Iris pigment epithelial cell (primary cell): Measurements from ENCODE around the gene IRF4.
"Not testable (repeated sequence)": the region's sequence is repeated elsewhere in the genome, so short reads cannot be mapped to it uniquely, and the experiment has no call there.

Experiments used
- DNase-seq: peaks from one replicate; pipeline ENCODE4 v3.0.0-alpha.2; 2011; ENCODE audit warnings: low read depth

IRF4 gene

DNA sequence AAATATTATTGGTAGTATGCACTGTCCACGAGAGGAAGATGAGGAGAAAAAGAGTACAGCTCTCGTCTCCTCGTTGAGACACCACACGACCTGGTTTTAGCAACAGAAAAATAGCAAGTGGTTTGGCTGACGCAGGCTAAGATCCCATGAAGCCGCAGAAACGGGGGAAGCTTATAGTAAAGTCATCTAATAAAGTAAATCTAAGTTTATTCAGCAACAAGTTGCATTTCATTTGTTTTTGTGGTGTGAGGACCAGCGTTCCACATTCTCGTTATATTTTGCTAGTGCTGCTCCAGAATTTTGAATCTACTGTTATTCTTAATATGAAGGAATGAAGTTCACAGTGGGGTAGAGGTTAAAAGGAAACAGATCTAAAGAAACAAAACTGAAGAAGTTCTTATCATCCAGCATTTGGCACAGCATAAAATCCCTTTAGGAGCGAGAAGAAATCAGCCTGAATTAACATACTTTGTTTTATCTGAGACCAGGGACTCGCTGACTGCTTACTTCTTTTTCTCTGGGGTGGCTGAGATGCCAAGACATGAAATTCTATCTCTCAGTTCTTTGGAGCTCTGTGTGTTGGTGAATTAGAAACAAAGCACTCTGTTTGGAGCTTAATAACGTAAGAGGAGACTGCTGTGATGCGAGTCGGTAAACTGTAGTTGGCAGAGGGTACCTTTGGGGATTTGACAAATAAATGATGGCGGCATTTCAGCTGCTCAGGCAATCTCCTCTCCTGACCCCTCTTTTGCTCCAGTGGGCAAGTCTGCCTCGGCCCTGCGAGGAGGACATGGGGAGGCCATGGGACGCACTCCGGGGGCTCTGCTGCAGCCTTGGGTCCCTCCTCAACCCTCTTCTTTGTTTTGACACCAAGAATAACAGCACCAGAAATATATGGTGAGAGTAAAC lies 24.9 kb upstream of the IRF4 start:
- DNase-seq = no peak

DNA sequence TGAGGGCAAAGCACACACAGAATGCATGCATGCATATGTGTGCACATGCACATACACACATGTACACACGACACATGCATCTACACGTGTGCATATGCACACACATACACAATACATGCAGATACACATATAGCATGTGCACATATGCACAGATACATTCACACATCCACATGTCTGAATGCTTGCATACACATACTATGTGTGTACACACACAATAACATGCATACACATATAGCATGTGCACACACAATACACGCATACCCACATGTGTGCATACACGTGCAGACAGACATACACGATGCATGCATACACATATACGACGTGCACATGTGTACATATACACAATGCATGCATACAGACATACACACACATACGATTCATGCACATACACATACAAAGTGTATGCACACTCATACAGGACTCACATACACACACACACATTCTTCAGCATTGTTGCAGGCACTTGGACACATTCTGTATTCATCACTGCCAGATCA lies 24.2 kb upstream of the IRF4 start:
- DNase-seq = no peak

DNA sequence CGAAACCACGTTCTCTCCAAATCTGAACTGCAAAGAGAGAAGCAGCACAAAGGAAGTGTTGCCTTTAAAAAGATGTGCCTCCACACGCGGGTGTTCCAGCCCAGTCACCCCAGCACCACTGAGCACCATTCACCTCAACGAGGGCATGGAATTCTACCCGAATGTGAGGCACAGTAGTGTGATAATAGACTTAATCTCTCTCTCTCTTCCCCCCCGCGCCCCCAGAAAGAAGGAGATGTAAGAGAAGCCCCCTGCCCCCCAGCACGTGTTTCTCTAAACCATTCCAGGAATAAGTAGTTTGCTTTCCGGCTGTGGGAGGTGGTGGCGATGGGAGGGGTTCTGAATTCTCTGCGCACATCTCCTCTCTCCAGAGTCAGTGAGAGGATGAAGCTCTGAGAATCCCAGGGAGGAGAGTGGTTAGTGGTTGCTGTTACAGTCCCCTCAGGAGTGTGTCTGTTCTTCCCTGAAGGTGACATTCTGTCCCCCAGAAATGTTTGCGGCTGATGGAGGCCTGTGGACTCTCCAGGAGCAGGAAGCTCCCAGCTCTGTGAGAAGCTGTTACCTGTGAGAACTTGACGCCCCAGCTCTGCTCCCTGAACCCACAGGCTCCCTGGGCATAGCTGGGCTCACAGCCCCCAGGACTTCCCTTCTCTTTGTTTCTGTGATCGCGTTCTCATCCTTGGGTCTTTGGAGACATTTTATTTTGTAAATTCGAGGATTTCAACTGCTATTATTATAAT lies 23.5 kb upstream of the IRF4 start:
- no peak for DNase-seq

DNA sequence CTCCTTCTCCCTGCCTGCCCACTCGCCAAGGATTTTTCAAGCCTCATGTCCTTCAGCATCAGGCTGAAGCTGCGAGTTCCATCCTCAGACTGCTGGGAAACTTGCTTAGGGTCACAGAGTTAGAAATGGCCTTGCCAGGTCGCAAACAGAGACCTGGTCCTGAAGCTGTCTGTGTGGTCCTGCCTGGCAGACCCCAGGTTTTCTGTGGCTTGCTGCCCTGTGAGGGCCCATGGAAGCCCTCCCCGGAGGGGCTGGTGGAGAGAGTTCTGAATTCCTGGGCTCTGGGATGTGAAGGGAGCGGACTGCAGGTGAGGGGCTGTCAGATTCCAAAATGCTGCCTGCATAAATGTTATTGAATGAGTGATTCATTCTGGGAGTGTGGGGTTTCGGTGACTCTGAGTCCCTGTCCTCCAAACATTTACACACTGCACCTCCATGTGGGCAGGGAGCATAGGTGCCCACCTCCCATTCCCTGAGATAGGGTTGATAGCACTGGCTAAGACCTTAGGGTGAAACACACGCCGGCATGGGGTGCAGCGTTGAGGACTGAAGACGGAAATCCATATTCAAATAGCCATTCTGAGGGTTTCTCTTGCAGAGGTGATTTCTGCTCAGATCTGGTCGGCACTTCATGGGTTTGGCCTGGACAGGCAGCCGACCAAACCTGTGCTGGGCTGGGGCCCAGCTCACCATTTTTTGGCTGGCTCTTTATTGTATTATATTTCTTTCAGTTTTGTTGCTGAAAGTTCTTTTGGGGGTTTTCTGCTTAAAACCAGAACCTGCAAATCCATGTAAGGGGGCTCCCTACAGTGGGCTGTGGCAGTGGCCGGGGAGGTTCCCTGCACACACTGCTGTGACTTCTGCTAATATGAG lies 21.8 kb upstream of the IRF4 start:
- DNase-seq = no peak

DNA sequence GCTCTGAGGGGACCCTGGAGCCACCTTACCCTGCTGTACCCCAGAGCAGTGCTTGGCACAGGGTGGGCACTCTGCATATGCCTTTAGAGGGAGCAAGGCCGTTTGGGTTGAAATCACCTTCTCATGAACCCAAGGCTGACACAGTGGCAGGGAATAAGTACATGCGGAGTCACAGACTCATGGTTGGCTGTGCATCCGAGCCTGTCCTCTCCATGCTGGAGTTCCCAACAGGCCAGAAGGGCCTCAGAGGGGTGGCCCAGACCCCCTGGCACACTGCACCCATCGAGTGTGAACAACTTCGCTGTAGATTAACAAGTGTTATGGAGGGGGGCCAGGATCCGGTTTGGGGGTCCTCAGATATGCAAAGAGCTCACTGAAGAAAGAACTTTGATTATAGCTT lies 21.0 kb upstream of the IRF4 start:
- DNase-seq = no peak

DNA sequence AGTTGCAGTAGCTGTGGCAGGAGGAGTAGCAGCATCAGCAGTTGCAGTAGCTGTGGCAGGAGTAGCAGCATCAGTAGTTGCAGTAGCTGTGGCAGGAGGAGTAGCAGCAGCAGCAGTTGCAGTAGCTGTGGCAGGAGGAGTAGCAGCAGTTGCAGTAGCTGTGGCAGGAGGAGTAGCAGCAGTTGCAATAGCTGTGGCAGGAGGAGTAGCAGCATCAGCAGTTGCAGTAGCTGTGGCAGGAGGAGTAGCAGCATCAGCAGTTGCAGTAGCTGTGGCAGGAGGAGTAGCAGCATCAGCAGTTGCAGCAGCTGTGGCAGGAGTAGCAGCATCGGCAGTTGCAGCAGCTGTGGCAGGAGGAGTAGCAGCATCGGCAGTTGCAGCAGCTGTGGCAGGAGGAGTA lies 19.7 kb upstream of the IRF4 start:
- not testable (repeated sequence) for DNase-seq

DNA sequence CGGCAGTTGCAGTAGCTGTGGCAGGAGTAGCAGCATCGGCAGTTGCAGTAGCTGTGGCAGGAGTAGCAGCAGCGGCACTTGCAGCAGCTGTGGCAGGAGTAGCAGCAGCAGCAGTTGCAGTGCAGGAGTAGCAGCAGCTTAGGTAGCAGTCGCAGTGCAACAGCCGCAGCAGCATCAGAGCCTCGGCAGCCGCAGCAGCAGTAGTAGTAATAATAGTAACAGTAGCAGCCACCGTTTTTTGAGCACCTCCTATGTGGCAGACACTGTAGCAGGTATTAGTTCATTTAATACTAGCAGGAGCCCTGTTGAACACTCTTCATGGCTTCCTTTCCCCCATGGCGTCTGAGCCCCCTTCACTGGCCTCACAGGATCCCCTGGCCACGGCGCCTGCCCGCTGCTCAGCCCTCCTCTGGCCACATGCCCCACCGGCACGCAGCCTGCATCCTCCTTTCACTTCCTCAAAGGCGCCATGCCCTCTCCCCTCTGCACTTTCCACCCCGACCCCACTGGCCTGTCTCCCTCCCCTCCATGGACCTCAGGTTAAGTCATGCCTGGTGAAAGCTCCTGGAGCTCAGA lies 19.1 kb upstream of the IRF4 start:
- no peak for DNase-seq

DNA sequence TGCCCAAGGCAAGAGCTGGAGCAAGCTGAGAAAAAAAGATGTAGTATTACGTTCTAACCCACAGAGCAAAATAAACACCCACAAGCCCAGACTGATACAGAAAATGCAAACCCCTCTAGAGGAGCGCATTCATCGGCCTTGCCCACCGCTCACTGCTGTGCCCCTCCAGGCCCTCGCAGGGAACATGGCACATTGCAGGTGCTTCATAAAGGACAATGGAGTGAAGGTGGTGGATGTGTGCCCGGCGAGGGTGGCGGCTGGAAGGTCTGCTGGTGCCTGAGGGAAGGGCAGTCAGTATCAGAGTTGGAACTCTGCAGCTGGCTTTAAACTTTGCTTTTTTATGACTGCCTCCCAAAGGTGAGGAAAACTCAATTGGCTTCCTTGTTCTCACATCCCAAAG lies 18.5 kb upstream of the IRF4 start:
- no peak for DNase-seq

DNA sequence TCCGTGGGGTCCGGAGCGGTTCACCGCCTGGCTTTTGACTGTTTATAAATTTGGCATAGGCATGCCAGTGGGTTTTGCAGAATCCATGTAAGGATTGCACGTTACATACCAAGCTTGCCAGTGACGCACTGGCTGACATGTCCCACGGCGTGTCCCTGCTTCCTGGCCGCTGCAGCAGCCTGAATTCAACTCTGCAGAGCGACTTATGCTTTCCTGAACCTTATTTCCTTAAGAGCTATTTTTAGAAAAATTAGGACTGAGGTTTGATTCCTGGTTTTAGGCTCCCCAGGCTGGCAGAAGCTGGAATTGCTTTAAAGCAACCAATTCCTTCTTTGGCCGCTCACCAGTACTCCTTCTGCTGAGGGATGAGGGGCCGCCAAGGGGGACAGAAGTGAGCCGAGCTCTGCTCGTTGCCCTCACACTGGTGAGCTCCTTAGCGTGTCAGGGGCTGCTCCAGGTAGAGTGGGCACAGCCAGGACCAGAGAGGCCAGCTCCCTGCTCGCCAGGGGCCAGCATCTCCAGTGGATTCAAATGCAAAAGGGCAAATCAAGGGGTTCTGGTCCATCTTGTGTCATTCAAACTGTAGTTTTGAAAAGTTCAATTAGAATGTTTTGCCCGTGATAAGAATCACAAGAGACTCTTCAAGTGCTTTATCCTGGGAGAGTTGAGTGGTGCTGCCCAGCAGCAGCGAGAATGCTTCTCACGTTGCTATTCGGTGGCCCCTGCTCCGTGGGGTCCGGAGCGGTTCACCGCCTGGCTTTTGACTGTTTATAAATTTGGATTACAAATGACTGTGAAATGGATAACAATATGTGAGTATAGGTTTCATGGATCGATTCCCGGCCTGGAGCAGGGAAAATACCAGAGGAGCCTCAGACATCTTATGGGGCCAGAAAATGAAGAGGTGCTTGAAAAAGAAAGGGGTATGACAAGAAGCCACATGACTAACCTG lies 17.5 kb upstream of the IRF4 start:
- DNase-seq = no peak

DNA sequence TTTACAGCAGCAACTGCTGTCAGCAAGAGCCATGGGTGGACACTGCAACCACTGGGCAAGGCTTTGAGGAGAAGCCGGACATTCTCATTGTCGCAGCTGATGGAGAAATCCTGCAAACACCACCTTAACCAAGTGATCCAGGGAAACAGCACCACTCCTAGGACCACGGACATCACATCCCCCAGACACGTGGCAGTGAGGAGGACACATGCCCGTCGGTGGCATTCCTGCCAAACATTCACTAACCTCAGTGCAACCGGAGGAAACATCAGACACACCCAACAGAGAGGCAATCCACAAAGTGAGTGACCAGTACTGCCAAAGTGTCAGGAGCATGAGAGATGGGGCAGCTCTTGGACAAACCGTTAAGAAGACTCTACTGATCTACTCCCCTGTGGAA lies 16.6 kb upstream of the IRF4 start:
- no peak for DNase-seq

DNA sequence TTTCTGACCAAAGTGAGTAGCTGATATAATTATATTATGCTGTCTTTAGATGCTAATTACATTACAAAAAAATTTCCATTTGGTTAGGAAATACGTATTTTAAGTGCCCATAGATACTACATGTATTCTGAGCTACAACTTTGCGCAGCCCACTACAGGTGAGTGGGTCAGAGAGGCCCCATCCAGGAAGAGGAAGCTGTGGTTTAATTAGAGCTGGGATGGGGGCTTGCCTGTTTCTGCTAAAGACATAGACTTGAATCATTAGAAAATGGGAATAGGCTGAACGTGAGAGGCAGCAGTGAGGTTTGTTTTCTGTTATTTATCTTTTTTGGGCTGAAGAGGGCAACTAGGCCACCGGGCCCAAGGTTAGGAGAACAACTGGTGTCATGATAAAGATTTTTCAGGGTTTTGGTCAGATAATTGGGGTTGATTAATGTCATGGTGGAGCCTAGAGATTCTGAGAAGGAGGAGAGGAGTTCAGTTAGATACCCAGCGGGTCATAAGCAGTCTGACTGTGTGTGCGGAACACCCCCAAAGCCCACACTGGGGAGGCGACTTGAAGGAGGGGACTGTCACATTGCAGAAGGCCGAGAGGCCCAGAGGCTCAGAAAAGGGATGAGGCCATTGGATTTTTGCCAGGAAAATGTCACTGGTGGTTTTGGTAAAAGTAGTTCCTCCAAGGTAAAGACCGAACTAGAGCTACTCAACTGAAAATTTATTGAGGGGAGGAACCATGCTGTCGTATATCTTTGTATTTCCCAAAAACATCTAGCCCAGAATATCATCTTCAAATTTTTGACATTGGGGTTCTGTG lies 14.5 kb upstream of the IRF4 start:
- DNase-seq = no peak

DNA sequence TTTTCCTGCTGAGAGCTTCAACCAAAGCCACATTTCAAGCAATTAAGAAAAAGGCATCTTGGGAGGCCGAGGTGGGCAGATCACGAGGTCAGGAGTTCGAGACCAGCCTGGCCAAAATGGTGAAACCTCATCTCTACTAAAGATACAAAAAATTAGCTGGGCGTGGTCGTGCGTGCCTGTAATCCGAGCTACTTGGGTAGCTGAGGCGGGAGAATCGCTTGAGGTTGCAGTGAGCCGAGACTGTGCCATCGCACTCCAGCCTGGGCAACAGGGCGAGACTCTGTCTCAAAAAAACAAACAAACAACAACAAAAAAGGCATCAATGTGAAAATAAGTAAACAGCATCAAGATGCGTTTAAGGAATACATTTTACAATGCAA lies 13.9 kb upstream of the IRF4 start:
- DNase-seq = not testable (repeated sequence)

DNA sequence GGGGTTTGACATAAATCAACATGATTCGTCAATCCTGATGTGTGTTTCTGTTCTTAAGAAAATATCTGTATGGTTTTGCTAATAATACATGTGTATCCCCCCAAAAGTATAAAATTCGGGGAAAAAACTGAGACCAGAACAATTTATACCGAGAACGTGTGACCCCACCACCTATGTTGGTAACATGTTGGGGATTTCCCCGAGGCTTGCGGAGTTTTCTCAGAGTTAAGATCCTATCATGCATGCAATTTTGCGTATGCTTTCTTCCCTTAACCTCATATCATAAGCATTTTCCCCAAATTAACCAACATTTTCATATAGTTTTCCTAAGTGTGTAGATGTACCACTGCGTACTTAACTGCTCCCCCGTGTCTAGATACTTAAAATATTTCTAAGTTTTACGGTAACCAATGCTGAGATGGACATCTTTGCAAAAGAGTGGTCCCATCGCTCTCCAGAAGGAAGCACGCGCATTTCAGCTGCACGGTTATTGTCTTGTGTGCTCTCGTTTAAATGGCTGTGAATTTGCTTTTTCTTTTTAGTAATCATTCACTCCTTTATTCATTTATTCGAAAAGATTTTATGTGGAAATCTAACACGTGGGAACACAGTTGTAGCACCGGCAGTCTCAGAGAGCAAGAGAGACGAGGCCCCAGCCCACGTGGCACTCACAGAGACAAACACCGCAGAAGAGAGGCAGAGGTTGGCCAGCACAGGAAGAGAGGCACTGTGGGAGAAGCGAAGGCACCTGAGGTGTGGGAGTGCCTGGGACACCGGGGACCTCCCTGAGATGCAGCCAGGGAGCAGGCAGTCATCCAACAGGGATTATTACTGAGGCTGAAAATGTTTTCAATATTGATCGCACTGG lies 13.2 kb upstream of the IRF4 start:
- DNase-seq = no peak

DNA sequence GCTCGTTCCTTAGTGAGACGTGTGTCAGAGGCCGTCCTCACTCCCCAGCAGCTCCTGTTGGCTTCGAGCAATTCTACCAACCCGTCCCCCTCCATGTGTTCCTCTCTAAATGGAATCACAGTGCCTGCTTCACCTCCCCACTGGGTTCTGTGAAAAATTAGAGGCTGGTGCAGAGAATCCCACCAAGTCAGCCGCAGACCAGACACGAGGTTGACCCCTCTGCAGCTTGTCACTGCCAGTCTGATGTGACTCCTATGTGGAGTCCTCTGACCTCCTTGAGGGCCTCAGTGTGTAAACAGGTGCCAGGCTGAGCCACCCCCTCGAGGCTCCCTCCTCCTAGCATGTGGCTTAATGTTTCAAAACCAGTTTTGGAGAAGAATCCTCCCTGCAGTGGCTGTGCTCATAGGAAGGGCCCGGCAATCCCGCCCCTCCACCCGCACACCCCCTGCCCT lies 12.6 kb upstream of the IRF4 start:
- no peak for DNase-seq

DNA sequence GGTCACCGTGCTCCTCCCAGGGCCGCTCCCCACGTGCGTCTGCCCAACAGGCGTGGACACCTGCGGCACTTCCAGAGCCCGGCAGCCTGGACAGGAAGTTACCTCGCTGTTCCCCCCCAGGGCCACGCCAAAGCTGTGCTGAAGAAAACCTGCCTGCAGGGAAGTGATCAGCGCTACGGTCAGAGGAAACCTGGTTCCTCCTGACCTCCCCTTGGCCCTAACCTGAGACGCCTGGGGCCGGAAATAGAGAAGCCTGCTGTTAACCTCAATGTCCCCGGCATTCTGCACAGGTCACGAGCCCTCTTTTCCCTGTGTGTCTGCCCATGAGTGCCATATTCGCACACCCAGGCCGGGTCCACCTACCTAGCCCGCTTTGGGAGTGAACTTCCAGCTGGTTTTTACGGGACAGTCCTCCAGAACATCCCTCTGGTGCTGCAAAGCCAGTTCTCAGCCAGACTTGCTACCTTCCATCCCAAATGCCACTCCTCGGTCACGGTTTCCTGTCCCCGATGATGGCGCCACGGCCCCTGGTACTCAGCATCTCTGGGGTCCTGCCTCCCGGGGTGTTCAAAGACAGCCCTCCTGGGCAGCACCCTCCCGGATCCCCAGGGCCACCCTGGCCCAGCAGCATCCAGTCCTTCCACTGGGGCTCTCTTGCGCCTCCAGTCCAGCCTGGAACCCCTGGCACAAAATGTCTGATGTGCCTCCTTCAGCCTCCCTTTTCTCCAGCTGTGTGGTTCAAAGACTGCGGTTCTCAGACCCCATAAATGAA lies 12.0 kb upstream of the IRF4 start:
- no peak for DNase-seq

DNA sequence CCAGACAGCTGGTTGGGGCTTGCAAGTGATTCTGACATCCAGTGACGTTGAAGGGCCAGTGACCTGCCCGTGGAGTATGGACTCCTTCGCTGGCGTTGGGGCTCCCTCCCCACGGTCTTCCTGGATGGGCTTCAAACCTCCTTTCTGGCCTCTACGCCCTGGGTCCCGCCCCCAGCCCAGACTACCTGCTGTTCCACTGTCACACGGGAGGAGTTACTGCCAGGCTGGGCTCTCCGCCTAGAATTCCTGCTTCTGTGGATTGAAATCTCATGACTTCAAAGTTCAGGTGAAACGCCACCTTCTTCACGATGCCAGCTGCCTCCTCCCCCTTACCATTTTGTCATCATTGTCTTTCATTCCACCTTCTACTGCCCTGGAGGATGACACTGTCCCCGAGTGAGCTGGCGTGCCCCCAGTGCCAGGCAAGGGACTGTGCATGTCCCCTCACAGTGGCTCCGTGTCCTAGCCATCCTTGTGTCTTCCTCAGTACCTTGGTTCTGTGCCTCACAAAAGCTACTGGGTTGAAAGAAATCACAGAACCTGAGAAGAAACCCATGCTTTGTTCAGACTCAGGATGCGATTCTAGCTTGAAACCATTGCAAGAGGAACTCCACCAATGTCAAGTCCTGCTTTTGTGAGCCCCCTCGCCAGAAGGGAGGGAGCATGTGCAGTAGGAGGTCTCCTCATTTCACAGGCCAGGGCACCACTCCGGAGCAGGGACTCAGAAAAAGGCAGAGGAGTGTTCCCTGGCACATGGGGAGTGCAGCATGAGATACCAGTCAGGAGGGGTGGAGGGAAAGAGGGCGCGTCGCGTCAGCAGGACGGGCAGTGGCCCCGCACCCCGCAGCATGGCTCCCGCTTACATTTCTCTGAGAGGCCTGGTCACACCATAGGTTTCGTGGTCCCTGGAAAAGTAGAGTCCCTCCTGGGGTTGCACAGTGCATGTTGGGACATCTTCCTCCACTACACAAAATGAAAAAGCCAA lies 11.0 kb upstream of the IRF4 start:
- DNase-seq = no peak
